ENCODE measurements around the gene TIFAB.

The TIFAB gene

DNA sequence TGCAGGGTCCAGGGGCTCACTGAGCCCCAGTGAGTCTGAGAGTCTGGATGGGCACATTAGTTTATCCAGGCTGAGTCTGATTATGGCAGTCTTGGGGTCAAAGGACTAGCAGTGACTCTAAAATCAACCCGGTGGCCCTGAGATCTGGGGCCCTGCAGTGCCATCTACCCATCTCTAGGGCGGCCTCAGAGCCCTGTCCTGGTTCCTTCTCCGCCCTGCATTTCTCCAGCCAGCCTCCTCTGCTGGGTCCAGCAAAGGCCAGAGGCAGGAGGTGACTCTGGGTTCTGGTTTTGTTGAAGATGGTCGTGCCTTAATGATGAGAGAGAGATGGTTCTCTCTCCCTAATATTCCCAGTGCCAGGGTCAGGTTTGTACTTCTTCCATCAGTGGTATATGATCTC, 20.0 kb downstream of the TIFAB start:
- Histone ChIP-seq H3K4me3 (ENCODE audit: low read length in 2 of 2) (no peak overlapping the region), H3K4me2 (ENCODE audit: insufficient read depth, low read length, poor library complexity, severe bottlenecking) (no peak overlapping the region), H2AFZ (ENCODE audit: low read length) (no peak overlapping the region), H2BK12ac (ENCODE audit: low read length) (no peak overlapping the region), H3K4me1 (ENCODE audit: control insufficient read depth in 2 of 2, insufficient read depth in 1 of 2, low read depth in 1 of 2, low read length in 2 of 2) (peaks cover 0 to 2% of the 10 kb centered on the region in 2 donors), H3K9ac (ENCODE audit: low read depth, low read length, poor library complexity) (no peak overlapping the region), H2BK15ac (ENCODE audit: low read length) (no peak overlapping the region), H3K27ac (replicated peaks; ENCODE audit: low read length) (no peak overlapping the region), H3K9me3 (replicated peaks in 1 of 2; ENCODE audit: control insufficient read depth in 2 of 2, insufficient read depth in 1 of 2, low read depth in 1 of 2, low read length in 2 of 2) (peaks cover 3 to 4% of the 10 kb centered on the region in 2 donors), H2BK120ac (ENCODE audit: low read depth, low read length) (no peak overlapping the region), H3K18ac (ENCODE audit: low read length) (no peak overlapping the region), H3K36me3 (replicated peaks in 1 of 2; ENCODE audit: control insufficient read depth in 2 of 2, insufficient read depth in 2 of 2, low read length in 2 of 2) (no peaks in the 10 kb centered on the region), H3K79me1 (ENCODE audit: low read depth, low read length) (no peaks in the 10 kb centered on the region), H3K4ac (ENCODE audit: low read length) (no peak overlapping the region), H4K8ac (ENCODE audit: low read depth, low read length) (no peak overlapping the region), H3K27me3 (ENCODE audit: control insufficient read depth in 3 of 3, insufficient read depth in 3 of 3, low read depth in 1 of 3, low read length in 3 of 3) (peaks cover 0 to 4% (median 0%) of the 10 kb centered on the region in 3 experiments), H2BK5ac (ENCODE audit: low read length) (no peak overlapping the region), H2AK5ac (ENCODE audit: low read depth, low read length) (no peak overlapping the region), H3K14ac (ENCODE audit: low read length) (no peak overlapping the region), H4K91ac (ENCODE audit: low read depth, low read length, poor library complexity) (no peak overlapping the region), H3K23ac (ENCODE audit: low read depth, low read length, poor library complexity) (no peak overlapping the region)
- WGBS, 2 donors (ENCODE audit: extremely low coverage in 2 of 2, insufficient read length in 2 of 2, insufficient replicate concordance in 1 of 2), result no CpG with 5 or more reads among the region's 4 CpGs
- DNase-seq (ENCODE audit: low spot score), result no peak

DNA sequence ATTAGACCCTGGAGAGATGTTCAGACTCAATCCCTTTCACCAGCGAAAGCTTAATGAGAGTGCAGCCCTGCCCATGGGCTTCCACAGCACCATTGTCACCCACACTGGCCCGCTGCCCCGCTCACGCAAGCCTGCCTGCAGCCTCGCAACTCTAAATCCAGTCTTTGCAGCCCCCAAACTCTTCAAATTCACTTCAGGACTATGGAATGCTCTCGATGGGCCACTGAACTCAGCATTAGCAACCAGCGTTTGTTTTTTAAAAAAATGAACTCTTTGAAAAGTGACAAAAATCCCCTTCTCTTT, 22.1 kb downstream of the TIFAB start:
- no peak overlapping the region for H2BK12ac ChIP-seq (ENCODE audit: low read length)
- peaks cover 3 to 4% of the 10 kb centered on the region in 2 donors for H3K9me3 ChIP-seq (replicated peaks in 1 of 2; ENCODE audit: control insufficient read depth in 2 of 2, insufficient read depth in 1 of 2, low read depth in 1 of 2, low read length in 2 of 2)
- H3K18ac ChIP-seq (ENCODE audit: low read length), result no peak overlapping the region
- H3K4me3 ChIP-seq (ENCODE audit: low read length in 2 of 2), result no peak overlapping the region
- no peak overlapping the region for H4K91ac ChIP-seq (ENCODE audit: low read depth, low read length, poor library complexity)
- H4K8ac ChIP-seq (ENCODE audit: low read depth, low read length), result no peak overlapping the region
- H3K23ac ChIP-seq (ENCODE audit: low read depth, low read length, poor library complexity), result no peak overlapping the region
- no peak overlapping the region for H2AFZ ChIP-seq (ENCODE audit: low read length)
- no peak overlapping the region for H3K4me2 ChIP-seq (ENCODE audit: insufficient read depth, low read length, poor library complexity, severe bottlenecking)
- H3K4me1 ChIP-seq (ENCODE audit: control insufficient read depth in 2 of 2, insufficient read depth in 1 of 2, low read depth in 1 of 2, low read length in 2 of 2), result peaks cover 0 to 2% of the 10 kb centered on the region in 2 donors
- H2BK5ac ChIP-seq (ENCODE audit: low read length), result no peak overlapping the region
- no peak overlapping the region for H2AK5ac ChIP-seq (ENCODE audit: low read depth, low read length)
- H3K4ac ChIP-seq (ENCODE audit: low read length), result no peak overlapping the region
- no peak for DNase-seq (ENCODE audit: low spot score)
- no peak overlapping the region for H3K14ac ChIP-seq (ENCODE audit: low read length)
- no peak overlapping the region for H2BK15ac ChIP-seq (ENCODE audit: low read length)
- no peak overlapping the region for H2BK120ac ChIP-seq (ENCODE audit: low read depth, low read length)
- peaks cover 0 to 4% (median 0%) of the 10 kb centered on the region in 3 experiments for H3K27me3 ChIP-seq (ENCODE audit: control insufficient read depth in 3 of 3, insufficient read depth in 3 of 3, low read depth in 1 of 3, low read length in 3 of 3)
- no peaks in the 10 kb centered on the region for H3K79me1 ChIP-seq (ENCODE audit: low read depth, low read length)
- no peaks in the 10 kb centered on the region for H3K36me3 ChIP-seq (replicated peaks in 1 of 2; ENCODE audit: control insufficient read depth in 2 of 2, insufficient read depth in 2 of 2, low read length in 2 of 2)
- no peak overlapping the region for H3K27ac ChIP-seq (replicated peaks; ENCODE audit: low read length)
- H3K9ac ChIP-seq (ENCODE audit: low read depth, low read length, poor library complexity), result no peak overlapping the region
- WGBS, 2 donors (ENCODE audit: extremely low coverage in 2 of 2, insufficient read length in 2 of 2, insufficient replicate concordance in 1 of 2), result no CpG with 5 or more reads among the region's 7 CpGs

DNA sequence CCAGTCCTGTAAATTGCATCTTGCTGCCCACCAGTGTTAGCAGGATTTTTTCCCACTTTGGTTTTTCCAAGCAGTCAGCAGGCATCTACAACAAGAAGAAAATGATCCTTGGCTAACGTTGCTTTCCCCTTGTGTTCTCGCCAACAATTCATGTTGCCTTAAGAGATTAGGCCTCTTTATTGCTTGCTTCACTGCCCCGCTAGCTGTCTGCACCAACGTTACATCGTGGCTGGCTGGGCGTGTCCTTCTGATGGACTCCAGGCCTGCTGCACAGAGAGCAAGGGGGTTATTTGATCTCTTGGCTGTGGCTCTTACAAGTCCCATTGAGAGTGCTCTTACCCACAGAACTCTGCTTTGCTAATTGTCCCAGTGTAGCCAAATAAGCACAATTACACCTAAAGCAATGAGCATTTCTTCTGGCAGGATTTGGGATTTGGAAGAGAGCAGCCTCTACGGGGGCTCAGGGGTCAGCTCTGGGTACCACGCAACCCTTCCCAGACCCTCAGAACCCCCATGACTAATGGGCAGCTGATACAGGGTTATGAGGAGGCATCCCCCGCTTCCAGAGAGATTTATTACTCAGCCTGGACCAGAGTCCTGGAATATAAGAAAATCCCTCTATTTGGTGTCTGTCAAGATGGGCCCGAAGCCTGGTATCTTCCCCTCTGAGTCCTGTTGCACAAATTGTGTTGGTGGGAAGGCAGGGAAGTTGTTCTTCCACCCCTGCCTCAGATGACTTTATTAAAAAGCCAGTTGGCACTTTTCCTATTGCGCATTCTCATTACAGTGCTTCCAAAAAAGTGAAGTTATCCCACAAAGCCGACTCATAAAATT, 22.6 kb downstream of the TIFAB start:
- Histone ChIP-seq H2BK5ac (ENCODE audit: low read length) (no peak overlapping the region), H3K9me3 (replicated peaks in 1 of 2; ENCODE audit: control insufficient read depth in 2 of 2, insufficient read depth in 1 of 2, low read depth in 1 of 2, low read length in 2 of 2) (peaks cover 3 to 4% of the 10 kb centered on the region in 2 donors), H3K4me2 (ENCODE audit: insufficient read depth, low read length, poor library complexity, severe bottlenecking) (no peak overlapping the region), H3K23ac (ENCODE audit: low read depth, low read length, poor library complexity) (no peak overlapping the region), H2BK12ac (ENCODE audit: low read length) (no peak overlapping the region), H3K36me3 (replicated peaks in 1 of 2; ENCODE audit: control insufficient read depth in 2 of 2, insufficient read depth in 2 of 2, low read length in 2 of 2) (no peaks in the 10 kb centered on the region), H2BK120ac (ENCODE audit: low read depth, low read length) (no peak overlapping the region), H3K4ac (ENCODE audit: low read length) (no peak overlapping the region), H2AK5ac (ENCODE audit: low read depth, low read length) (no peak overlapping the region), H4K8ac (ENCODE audit: low read depth, low read length) (no peak overlapping the region), H3K79me1 (ENCODE audit: low read depth, low read length) (no peaks in the 10 kb centered on the region), H3K14ac (ENCODE audit: low read length) (no peak overlapping the region), H3K18ac (ENCODE audit: low read length) (no peak overlapping the region), H3K9ac (ENCODE audit: low read depth, low read length, poor library complexity) (no peak overlapping the region), H4K91ac (ENCODE audit: low read depth, low read length, poor library complexity) (no peak overlapping the region), H3K27me3 (ENCODE audit: control insufficient read depth in 3 of 3, insufficient read depth in 3 of 3, low read depth in 1 of 3, low read length in 3 of 3) (peaks cover 0 to 4% (median 0%) of the 10 kb centered on the region in 3 experiments), H3K4me1 (ENCODE audit: control insufficient read depth in 2 of 2, insufficient read depth in 1 of 2, low read depth in 1 of 2, low read length in 2 of 2) (peaks cover 0 to 2% of the 10 kb centered on the region in 2 donors), H3K4me3 (ENCODE audit: low read length in 2 of 2) (no peak overlapping the region), H3K27ac (replicated peaks; ENCODE audit: low read length) (no peak overlapping the region), H2AFZ (ENCODE audit: low read length) (no peak overlapping the region), H2BK15ac (ENCODE audit: low read length) (no peak overlapping the region)
- no peak for DNase-seq (ENCODE audit: low spot score)
- WGBS, 2 donors (ENCODE audit: extremely low coverage in 2 of 2, insufficient read length in 2 of 2, insufficient replicate concordance in 1 of 2), result no CpG with 5 or more reads among the region's 12 CpGs

DNA sequence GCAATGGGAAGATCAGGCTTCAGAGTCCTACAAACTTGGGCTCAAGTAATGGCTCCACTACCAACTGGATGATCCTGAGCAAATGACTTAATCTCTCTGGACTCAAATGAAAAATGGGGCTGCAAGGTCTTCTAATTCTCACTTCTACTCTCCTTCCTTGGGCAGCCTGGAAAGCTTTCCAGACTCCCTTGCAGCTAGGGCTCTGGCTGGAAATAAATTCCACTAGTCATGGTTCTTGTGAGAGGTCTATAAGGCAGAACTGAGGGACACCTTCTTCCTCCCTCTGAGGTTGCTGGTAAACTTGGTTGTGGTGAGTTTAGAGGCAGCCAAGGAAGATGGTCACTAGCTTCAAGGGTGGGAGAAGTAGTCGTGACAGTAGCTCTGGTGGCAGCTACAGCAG, 23.6 kb downstream of the TIFAB start:
- Histone ChIP-seq H2AFZ (ENCODE audit: low read length) (no peak overlapping the region), H3K36me3 (replicated peaks in 1 of 2; ENCODE audit: control insufficient read depth in 2 of 2, insufficient read depth in 2 of 2, low read length in 2 of 2) (no peaks in the 10 kb centered on the region), H3K4me3 (ENCODE audit: low read length in 2 of 2) (no peak overlapping the region), H2BK120ac (ENCODE audit: low read depth, low read length) (no peak overlapping the region), H4K91ac (ENCODE audit: low read depth, low read length, poor library complexity) (no peak overlapping the region), H4K8ac (ENCODE audit: low read depth, low read length) (no peak overlapping the region), H3K9me3 (replicated peaks in 1 of 2; ENCODE audit: control insufficient read depth in 2 of 2, insufficient read depth in 1 of 2, low read depth in 1 of 2, low read length in 2 of 2) (peaks cover 3 to 4% of the 10 kb centered on the region in 2 donors), H2BK5ac (ENCODE audit: low read length) (no peak overlapping the region), H3K4me1 (ENCODE audit: control insufficient read depth in 2 of 2, insufficient read depth in 1 of 2, low read depth in 1 of 2, low read length in 2 of 2) (peaks cover 0 to 2% of the 10 kb centered on the region in 2 donors), H2BK15ac (ENCODE audit: low read length) (no peak overlapping the region), H3K23ac (ENCODE audit: low read depth, low read length, poor library complexity) (no peak overlapping the region), H3K4ac (ENCODE audit: low read length) (no peak overlapping the region), H2BK12ac (ENCODE audit: low read length) (no peak overlapping the region), H3K4me2 (ENCODE audit: insufficient read depth, low read length, poor library complexity, severe bottlenecking) (no peak overlapping the region), H3K79me1 (ENCODE audit: low read depth, low read length) (no peaks in the 10 kb centered on the region), H3K27ac (replicated peaks; ENCODE audit: low read length) (no peak overlapping the region), H3K9ac (ENCODE audit: low read depth, low read length, poor library complexity) (no peak overlapping the region), H3K18ac (ENCODE audit: low read length) (no peak overlapping the region), H3K27me3 (ENCODE audit: control insufficient read depth in 3 of 3, insufficient read depth in 3 of 3, low read depth in 1 of 3, low read length in 3 of 3) (peaks cover 0 to 4% (median 0%) of the 10 kb centered on the region in 3 experiments), H2AK5ac (ENCODE audit: low read depth, low read length) (no peak overlapping the region), H3K14ac (ENCODE audit: low read length) (no peak overlapping the region)
- no CpG with 5 or more reads among the region's 1 CpG for WGBS, 2 donors (ENCODE audit: extremely low coverage in 2 of 2, insufficient read length in 2 of 2, insufficient replicate concordance in 1 of 2)
- no peak for DNase-seq (ENCODE audit: low spot score)
